Stimulated activated CD4-positive, alpha-beta T cell treated with anti-CD3 and anti-CD28 coated beads, Interleukin-2, amount 100 ng/mL, for 24 hours (primary cell): ENCODE data around the gene SHC1.

Experiments
- DNase-seq, 2 donors: peaks; one replicate each; pipeline ENCODE4 v3.0.0-alpha.2; 2020

Gene SHC1

DNA sequence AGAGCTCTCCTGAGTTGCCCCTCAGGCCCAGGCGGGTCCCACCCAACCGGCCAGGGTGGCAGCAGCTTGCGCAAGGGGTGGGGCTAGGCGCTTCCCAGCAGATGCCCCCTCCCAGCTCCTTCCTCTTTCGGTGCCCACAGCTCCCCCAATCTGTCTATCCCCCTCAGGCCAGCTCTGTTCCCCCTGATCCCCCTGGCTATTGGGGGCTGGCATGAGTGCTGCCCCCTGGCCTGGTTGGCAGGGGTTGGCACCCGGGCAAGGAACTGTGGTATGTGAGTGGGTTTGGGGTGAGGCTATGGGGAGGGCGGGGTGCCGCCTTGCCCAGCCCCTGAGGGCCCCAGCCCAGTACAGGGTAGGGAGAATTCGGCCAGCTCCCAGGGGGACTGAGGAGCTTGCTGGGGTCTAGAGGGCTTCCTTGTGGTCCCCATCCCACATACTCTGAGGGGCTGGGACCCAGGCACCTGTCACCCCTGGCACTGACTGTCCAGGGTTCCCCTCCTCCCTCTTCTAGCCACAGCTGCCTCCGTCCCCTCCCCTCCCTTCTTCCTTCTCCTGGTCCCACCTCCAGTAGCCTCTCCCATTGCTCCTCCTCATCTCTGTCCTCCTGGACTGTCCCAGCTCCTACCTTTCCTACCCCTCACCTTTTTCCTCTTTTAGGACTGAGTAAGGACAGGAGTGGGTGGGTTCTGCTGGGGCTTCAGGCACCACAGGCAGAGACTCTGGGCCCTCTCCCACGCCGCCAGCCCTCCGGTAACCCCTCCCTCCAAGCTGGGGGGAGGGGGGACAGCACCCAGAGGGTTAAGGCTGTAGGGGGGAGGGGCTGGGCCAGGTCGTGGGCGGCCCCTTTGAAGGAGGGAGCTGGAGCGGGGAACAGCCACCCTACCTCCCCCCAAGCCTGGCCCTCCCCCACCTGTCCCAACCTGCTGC, 37.7 kb upstream of the SHC1 start:
- DNase-seq = peak; percentile 72 to 90

DNA sequence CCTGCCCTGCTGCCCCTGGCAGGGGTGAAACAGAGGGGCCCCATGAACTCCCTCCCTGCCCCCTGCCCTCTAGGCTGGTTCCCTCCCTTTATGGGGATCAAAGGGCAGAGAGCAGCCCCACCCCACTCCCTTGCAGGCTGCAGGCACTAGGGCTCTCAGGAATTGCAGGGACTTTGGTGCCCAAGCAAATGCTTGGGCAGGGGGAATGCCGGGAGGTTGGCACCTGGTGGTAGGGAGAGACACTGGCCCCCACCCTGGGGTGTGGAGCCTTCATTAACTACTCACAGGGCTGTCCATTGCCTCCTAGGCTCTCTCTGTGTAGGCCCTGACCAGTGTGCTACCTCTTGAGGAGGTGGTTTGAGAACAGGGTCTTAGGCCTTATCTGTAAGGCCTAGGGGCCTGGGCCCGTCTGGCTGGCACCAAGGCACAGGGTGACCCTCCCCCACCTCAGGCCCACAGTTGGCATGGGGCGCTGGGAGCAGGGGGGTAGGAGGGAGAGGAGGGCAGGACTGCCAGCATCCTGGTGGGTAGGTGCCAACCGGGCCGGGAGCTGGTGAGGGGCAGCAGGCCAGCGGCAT, 36.8 kb upstream of the SHC1 start:
- no peak for DNase-seq

DNA sequence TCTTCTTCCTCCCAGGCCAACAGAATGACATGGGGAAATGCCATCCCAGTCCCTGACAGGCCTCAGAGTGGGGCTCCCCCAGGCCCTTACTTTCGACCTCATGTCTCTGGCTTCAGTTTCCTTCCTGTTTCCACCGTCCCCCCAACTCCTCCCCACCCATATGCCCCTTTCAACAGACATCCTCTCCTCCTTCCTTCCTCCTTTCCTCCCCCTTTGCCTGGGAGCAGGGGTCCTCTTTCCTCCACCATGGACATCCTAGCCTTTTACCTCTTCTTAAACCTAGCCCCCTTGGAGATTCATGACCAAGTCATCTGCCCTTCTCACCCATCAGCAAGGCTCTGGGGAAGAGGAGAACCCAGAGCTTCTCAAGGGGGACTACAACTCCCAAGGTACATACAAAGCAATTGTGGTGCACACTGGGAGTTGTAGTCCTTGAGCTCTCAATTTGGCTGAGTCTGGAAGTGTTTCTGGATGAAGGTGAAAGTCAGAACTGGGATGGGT, 36.1 kb upstream of the SHC1 start:
- DNase-seq = peak in 1 of 2 donors; percentile 52

DNA sequence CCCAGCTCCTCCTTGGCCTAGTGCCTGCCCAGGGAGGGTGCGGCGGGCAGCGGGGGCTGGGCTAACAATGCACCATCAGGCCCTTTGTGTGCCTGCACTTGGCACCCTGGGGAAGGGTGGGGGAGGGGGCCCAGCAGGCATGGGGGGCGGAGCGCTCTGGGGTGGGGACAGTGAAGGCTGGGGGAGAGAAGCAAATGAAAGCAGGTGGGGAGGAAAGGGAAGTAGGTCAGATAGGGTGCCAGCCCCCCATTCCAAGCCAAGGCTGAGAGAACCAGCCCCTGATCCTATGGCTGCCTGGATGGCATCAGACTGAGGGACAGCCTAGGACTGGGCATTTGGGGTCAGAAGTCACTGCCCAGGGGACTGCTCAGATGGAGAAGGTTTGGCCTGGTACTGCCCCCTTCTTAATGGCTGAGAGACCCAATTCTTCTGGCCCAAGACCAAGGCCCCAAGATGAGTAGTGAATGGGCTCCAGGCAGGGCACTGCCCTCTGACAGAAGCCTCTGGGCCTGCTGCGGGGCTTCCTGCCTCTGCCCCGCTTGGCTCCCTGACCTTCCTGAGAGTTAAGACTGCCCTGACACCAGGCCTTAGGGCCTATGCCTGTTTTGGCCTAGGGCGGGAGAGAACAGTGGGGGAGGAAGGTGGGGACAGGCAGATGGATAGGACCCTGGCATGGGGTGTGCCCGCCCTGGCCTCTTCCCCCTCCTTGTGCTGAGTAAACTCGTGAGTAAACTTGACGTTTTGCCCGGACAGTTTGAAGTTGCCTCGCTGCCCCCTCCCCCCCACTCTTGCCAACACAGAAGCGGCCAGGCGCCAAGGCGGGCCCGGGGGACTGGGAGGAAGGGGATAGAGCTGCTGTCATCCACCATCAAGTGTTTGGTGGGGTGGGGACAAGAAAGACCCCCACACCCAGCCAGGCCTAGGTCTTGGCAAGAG, 34.8 kb upstream of the SHC1 start:
- DNase-seq = no peak

DNA sequence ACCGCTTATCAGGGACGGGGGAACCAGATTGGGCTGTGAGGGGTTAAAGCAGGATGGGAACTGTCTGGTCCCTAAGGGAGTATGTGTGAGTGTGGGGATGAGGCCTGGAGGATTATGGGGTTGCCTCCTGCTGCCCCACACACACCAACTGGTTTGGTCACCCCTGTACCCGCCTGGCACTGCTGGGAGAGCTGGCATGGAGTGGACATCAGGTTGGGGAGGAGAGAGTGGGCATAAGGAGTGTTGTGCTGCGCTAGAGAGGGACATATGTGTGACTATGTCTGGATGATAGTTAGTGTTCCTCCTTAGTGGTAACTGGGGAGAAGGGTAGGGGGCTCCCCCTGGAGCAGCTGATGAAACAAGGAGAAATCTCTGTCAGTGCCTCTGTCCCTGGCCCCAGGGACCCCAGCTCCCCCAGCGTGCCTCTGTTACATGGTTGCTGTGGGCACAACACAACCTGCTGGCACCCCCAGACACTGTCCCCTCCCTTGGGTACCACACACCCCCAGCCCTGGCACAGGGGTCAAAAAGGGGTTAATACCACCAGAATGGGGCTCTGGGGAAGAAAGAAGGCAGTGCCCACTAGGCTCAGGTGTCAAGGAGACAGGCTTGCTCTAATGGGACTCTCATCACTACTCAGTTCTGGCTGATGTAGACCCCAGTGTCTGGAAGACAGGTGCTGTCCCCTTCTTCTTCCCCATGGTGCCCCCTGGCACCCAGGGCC, 34.0 kb upstream of the SHC1 start:
- no peak for DNase-seq

DNA sequence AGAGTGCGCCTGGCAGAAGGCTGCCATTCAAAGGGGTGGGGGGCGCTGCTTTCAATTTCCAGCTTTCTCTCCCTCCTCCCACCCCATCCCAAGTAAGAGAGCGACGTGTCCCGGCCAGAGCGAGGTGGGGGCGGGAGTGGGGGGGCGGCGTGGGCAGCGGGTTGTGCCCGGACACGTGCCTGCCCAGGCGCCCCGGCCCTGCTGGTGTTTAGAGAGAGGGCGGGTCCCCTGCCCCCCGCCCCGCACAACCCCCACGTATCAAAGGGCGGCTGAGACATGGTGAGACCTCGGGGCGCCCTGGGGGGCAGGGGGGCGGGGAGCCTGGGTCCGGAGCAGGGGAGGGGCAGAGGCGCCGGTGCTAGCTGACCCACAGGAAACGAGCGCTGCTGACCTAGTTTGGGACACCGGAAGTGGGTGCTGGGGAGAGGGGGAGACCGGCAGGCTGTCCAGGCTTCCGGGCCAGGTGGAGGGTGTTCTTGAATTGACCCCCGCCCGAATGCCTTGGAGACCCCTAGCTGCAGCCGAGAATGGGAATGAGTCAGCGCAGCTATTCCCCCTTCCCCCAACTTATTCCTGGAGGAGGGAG, 33.3 kb upstream of the SHC1 start:
- DNase-seq = no peak

DNA sequence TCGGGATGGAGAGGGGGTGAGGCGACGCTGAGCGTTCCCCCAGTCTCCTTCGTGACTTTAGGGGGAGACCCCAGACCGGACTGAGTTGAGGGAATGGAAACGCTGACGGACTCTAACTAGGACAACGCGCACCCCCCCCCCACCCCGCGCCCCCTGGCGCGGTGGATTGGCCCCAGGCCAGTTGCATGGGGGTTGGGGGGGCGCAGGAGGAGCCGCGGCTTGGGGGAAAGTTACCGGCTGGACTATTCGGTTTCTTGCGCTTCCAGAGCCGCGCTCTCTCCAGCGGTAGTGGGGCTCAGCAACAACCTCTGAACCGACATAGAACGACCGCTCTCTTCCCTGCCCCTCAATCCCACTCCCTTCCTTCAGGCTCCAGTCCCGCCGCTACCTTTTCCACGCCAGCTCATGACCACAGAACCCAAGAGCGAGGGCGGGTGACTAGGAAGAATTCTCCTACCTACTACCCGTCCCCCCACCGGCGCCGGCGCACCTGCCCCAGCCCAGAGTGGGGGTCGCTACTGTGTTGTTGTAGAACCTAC, 32.7 kb upstream of the SHC1 start:
- DNase-seq = peak in 1 of 2 donors; percentile 48

DNA sequence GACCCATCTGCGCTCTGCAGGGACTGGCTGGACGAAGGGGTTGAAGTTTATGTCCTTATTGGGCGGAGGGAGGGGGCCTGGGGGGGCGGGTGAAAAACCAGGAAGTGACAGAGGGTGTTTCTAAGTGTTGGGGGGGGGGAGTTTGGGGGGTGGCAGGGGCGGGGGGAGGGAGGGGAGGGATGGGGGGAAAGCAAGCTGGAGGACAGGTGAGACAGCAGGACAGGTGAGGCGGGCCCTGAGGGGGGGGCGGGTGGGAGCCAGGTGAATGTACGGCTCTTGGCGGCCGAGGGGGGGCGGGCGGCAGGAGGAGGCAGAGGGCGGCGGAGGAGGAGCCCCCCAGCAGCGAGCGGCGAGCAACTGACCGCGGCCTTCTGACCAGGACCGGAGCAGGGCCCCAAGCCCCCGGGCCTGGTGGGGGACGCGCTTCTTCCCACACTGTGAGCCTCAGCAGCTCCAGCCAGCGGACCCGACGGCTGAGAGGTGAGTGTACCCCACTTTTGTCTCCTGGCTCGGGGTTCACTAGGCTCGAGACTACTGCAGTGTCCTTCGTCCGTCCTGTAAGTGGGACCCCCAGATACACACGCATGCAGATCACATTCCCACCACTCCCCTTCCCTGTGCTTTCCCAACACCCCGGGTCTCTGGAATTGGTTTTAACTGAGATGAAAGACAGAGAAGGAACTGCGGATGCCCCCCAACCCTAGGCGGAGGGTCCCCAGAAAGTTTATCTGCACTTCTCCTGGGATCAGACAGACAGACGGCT, 32.1 kb upstream of the SHC1 start, which contains the start of gene ZBTB7B:
Gene ZBTB7B, plus strand, starts transcription at position 339 of the 763 bp plus-strand sequence. CDS start 11,859 bp downstream, outside the sequence.
- no peak for DNase-seq

DNA sequence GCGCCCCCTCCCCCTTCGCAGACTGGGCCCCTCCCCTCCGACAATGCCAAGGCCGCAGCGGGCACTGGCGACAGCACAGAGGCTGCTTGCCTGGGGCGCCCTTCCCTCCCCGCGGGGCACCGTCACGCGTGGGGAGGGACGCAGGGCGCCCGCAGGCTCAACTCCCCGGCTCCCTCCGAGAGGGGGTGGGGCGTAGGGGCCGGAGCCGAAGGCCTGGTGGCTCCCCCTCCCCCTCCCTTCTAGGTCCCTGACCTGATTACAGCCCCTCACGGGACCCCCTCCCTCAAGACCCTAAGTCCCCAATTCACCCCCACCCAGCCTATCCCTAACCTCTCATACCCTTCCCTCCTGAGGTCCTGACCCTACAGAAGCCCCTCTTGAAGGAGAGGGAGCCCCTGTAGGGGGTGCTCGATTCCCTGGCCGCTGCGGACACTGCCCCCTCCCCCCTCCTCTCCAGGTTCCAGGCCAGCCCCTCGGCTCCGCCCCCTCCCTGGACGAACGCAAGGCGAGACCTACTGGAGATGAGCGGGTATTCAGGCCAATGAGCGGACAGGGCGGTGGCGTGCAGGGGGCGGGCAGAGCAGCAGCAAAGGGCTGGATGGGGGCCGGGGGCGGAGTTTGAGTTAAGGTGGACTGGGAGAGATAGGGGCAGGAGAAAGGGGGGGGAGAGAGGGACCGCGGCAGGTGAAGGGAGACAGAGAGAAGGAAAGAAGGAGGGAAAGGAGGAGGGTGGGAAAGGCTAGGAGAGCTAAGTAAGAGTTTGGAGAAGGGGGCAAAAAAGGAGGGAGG, 31.3 kb upstream of the SHC1 start:
- peak; percentile 99 for DNase-seq

DNA sequence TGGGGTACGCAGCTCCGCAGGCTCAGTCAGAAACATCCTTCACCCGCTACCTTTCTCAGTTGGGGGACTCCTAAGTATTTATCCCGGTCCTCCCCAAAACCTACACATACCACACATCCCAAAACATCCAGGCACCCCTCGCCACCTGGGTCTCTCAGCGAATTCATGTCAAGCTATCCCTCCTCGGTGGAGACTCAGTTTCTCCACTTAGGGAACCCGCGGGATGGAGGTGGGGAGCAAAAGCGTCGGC, 30.8 kb upstream of the SHC1 start:
- DNase-seq = no peak

DNA sequence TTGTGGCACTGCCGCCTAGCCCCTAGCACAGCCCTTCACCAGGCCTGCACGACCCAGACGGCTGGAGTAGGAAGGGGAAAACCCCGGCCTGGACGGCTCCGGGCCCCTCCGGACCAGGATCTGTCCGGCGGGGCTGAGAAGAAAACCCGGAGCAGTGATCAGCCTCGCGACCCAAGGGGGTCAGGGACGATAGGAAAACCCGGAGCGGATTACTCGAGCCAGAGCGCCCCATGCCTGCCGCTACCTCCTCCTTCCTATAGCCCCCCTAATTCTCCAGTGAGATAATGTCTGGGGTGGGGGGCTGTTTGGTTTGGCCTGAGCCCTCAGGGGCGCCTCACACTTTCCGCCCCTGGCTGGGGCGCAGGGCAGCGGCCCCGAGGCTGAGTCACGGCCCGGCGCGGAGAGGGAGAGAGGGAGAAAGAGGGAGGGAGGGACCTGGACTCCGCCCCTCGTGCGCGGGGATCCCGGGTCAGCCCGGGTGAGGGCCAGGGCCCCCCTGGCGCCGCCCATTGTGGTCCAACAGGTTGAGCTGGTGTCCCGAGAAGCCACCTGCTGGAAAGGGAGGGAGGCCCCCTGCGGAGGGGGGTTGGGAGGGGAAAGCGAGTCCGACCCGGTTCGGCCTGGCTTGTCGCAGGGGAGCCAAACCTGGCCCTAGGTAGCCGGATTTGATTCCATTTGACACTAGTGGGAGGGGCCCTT, 30.3 kb upstream of the SHC1 start:
- peak; percentile 81 to 90 for DNase-seq

DNA sequence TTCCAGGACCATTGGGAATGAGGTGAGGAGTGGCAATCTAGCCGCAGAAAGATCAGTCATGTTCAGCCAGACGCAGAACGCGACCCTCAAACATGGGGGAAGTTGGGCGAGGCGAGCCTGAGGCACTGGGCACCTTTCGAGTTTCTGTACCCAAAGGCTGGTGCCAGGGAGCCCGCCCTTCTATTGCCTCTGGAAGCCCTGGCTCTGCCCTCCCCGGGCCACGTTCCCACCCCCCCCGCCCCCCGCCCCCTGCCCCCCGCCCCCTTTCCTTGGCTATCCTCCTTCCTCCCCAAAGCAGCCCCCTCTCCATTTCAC, 29.8 kb upstream of the SHC1 start:
- DNase-seq = peak in 1 of 2 donors; percentile 53

DNA sequence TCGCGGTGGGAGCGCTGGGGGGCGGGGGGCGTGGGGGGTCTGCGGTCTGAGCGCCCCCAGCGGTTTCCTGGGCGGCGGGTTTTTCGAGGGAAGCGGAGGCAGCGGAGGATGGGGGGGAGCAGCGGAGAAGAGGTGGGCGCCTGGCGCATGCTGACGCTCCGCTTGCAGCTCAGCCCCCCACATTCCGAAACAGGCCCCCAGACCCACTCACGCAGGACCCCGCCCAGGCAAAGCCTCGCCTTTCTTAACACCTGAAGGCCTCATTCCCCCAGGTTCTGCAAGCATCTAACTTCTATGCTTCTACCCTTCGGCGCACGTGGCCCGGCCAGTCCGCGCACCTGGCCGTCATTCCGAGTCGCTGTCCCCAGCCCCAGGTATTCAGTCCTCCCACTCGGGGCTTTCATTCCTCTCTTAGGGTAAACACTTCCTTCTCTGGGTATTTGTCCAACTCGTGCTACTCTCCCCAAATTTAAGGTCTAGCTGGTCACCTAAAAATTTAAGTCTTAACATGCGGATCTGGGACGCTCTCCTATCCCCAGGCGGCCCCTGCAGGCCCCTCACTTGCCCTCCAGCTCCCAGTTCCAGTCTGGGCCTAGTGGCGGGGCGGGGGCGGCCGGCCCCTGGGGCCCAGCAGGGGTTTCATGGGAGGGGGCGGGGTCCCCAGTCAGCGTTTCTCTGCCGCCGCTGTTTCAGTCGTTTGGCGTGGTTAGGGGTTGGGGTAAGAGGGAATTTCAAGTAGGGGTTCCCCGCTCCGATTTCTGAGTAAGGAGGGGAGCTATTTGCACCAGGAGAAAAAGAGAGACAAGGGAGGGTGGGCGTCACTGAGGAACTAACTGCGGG, 29.2 kb upstream of the SHC1 start:
- DNase-seq = peak; percentile 66 to 81

DNA sequence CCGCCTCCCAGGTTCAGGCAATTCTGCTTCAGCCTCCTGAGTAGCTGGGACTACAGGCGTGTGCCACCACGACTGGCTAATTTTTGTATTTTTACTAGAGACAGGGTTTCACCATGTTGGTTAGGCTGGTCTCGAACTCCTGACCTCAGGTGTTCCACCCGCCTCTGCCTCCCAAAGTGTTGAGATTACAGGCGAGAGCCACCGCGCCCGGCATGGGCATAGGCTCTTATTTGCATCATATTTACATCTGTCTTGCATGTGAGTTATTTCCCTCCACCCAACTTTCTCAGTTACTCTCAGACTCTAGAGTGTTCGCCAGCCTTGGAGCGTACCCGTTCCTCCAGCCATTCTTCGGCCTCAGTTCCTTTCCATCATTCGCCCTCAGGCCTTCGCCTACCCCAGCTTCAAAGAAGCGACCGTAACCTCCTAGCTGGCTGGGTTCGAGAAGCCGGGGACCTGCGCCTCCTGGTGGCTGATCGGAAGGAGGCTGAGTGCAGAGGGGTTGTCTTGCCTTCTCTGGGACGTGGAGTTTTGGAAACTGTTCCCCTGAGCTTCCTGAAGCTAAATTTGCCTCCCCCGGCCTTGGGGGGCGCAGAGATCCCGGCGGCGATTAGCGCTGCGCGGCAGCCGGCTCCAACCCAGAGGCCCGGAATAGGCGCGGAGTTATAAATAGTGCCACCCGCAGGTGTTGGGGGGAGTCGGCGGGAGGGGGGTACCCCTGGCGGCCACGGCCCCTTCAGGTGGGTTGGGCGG, 28.4 kb upstream of the SHC1 start:
- peak; percentile 80 to 86 for DNase-seq

DNA sequence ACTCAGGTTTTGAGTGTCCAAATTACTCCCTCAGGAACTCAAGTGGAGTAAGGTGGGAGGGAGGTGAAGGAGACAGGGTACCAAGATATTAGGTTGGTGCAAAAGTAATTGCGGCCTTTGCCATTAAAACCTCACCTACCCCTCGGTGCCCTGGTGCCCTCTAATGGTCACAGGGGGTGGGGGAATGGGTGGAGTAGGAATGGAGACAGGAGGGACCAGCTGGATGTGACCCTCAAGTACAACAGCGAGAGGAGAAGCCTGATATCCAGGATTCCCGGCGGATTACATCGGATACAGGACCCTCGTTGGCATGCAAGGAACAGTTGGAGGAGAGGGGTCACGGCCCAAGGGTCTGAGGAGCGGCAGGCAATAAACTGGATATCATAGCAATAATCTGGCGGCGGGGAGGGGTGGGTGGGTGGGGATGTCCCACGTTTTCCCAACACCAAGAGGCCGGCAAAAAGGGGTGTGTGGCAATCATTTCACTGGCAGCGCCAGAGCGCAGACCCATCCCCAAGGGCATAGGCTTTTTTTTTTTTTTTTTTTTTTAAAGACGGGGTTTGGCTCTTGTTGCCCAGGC, 27.7 kb upstream of the SHC1 start:
- DNase-seq = no peak

DNA sequence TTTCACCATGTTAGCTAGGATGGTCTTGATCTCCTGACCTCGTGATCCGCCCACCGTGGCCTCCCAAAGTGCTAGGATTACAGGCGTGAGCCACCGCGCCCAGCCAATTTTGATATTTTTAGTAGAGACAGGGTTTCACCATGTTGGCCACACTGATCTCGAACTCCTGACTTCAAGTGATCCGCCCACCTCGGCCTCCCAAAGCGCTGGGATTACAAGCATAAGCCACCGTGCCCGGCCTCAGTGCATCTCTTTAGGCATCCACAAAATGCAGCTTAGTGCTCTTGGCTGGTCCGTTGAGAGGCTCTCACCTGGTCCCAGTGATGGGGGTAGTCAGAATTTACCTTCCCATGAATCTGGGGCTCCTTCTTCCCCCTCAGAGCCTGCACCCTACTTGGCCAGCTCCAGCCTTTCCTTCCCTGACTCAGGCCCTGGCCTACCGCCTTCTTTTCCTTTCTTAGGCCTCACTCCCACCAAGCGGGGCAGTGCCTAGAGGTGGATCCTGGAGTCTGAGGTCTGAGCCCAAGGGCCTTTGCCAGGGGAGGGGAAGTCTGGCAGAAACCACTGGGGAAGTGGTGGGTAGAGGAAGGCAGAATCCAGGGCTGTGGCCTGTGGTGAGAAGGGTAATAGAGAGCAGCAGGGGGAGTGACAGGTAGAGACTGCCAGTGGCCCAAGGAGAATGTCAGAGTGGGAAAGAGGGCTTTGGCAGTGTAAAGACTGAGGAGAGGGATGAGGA, 26.6 kb upstream of the SHC1 start:
- DNase-seq = no peak
